ENCODE measurements around the gene CLDN14. TPM values are rescaled to one million over a fixed set of nuclear protein-coding genes. Genes with fewer than 3 reads are reported as not detected.
"Not testable (repeated sequence)": the region's sequence is repeated elsewhere in the genome, so short reads cannot be mapped to it uniquely, and the experiment has no call there.

Gene CLDN14
- total RNA-seq, 1 donor from 2014 or later = not detected

GRCh38 chr21:36478207-36478701, 1.7 kb downstream of the CLDN14 start:
- Histone ChIP-seq H3K4me1 (no peaks in the 10 kb centered on the region), H3K36me3 (no peaks in the 10 kb centered on the region), H3K4me3 (no peak overlapping the region), H3K9me3 (no peaks in the 10 kb centered on the region), H3K27me3 (no peaks in the 10 kb centered on the region), H3K27ac (no peak overlapping the region)
- intact Hi-C loops (cut with DNase I) = no loop called here
- no peak for TF ChIP-seq POLR2AphosphoS5 (IDR thresholded peaks at IDR 0.05; ENCODE audit: insufficient read depth in 1 of 2, low read depth in 1 of 2)
- no peak for TF ChIP-seq POLR2A (IDR thresholded peaks at IDR 0.05)
- TF ChIP-seq, protein P1, sequence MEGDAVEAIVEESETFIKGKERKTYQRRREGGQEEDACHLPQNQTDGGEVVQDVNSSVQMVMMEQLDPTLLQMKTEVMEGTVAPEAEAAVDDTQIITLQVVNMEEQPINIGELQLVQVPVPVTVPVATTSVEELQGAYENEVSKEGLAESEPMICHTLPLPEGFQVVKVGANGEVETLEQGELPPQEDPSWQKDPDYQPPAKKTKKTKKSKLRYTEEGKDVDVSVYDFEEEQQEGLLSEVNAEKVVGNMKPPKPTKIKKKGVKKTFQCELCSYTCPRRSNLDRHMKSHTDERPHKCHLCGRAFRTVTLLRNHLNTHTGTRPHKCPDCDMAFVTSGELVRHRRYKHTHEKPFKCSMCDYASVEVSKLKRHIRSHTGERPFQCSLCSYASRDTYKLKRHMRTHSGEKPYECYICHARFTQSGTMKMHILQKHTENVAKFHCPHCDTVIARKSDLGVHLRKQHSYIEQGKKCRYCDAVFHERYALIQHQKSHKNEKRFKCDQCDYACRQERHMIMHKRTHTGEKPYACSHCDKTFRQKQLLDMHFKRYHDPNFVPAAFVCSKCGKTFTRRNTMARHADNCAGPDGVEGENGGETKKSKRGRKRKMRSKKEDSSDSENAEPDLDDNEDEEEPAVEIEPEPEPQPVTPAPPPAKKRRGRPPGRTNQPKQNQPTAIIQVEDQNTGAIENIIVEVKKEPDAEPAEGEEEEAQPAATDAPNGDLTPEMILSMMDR (IDR thresholded peaks at IDR 0.05) = no peak
- DNase-seq (ENCODE audit: extremely low spot score in 2 of 2) = no peak

- H3K36me3 ChIP-seq = no peaks in the 10 kb centered on the region
- no peak overlapping the region for H3K27ac ChIP-seq
- no peaks in the 10 kb centered on the region for H3K4me1 ChIP-seq
- TF ChIP-seq POLR2A (IDR thresholded peaks at IDR 0.05) (no peak), POLR2AphosphoS5 (IDR thresholded peaks at IDR 0.05; ENCODE audit: insufficient read depth in 1 of 2, low read depth in 1 of 2) (no peak)
- TF ChIP-seq, protein P1 (IDR thresholded peaks at IDR 0.05) = no peak
- no peaks in the 10 kb centered on the region for H3K9me3 ChIP-seq
- intact Hi-C loops (cut with DNase I) = no loop called here
- H3K4me3 ChIP-seq = no peak overlapping the region
- no peaks in the 10 kb centered on the region for H3K27me3 ChIP-seq
- DNase-seq (ENCODE audit: extremely low spot score in 2 of 2) = no peak
These were observed 2.4 kb downstream of the CLDN14 start for GRCh38 chr21:36477559-36477958.

- no peak for TF ChIP-seq POLR2A (IDR thresholded peaks at IDR 0.05)
- TF ChIP-seq POLR2AphosphoS5 (IDR thresholded peaks at IDR 0.05; ENCODE audit: insufficient read depth in 1 of 2, low read depth in 1 of 2) = no peak
- TF ChIP-seq, protein P1 (IDR thresholded peaks at IDR 0.05) = no peak
- Histone ChIP-seq H3K4me1 (no peaks in the 10 kb centered on the region), H3K27ac (no peak overlapping the region), H3K27me3 (no peaks in the 10 kb centered on the region), H3K36me3 (no peaks in the 10 kb centered on the region), H3K4me3 (no peak overlapping the region), H3K9me3 (no peaks in the 10 kb centered on the region)
- intact Hi-C loops (cut with DNase I) = no loop called here
- DNase-seq (ENCODE audit: extremely low spot score in 2 of 2) = no peak
These were observed 2.9 kb downstream of the CLDN14 start for GRCh38 chr21:36477001-36477400.

GRCh38 chr21:36476541-36476940, 3.4 kb downstream of the CLDN14 start:
- H3K4me3 ChIP-seq; intact Hi-C loops (cut with DNase I); H3K4me1 ChIP-seq; DNase-seq (ENCODE audit: extremely low spot score in 2 of 2); H3K9me3 ChIP-seq; H3K36me3 ChIP-seq; H3K27ac ChIP-seq; H3K27me3 ChIP-seq: not testable (repeated sequence)

- H3K27me3 ChIP-seq = no peaks in the 10 kb centered on the region
- H3K27ac ChIP-seq = no peak overlapping the region
- DNase-seq (ENCODE audit: extremely low spot score in 2 of 2) = no peak
- no peaks in the 10 kb centered on the region for H3K4me1 ChIP-seq
- intact Hi-C loops (cut with DNase I) = no loop called here
- H3K36me3 ChIP-seq = no peaks in the 10 kb centered on the region
- H3K4me3 ChIP-seq = no peak overlapping the region
- no peaks in the 10 kb centered on the region for H3K9me3 ChIP-seq
- TF ChIP-seq, protein P1 (IDR thresholded peaks at IDR 0.05) = no peak
- TF ChIP-seq POLR2A (IDR thresholded peaks at IDR 0.05) = no peak
- TF ChIP-seq POLR2AphosphoS5 (IDR thresholded peaks at IDR 0.05; ENCODE audit: insufficient read depth in 1 of 2, low read depth in 1 of 2) = no peak
These were observed 5.3 kb downstream of the CLDN14 start for GRCh38 chr21:36474591-36474990.
